Right lobe of liver (tissue), 4 donors: ENCODE results near the gene KIAA1191.

ENCODE experiments used
- CTCF ChIP-seq, 4 donors: fragments of 200-600 bp in 3 of 4; fragments of 450-650 bp in 1 of 4; IDR thresholded peaks; one replicate each; pipeline versions ENCODE4 v1.5.1 to v1.8.0; 2016 to 2022; ENCODE audit warnings: antibody characterized with exemption in 4 of 4, mild to moderate bottlenecking in 2 of 4
- POLR2A ChIP-seq: fragments of 450-650 bp; IDR thresholded peaks from one replicate; pipeline ENCODE4 v1.6.1; 2017; ENCODE audit warnings: antibody characterized with exemption, mild to moderate bottlenecking
- donor health status: DM: no; HTN: no; CAD: no.
- donor health status: DM: no; HTN: no; CAD: no.
- donor health status: DM: no; HTN: yes; CAD: no.

- no peak for TF ChIP-seq CTCF (IDR thresholded peaks at IDR 0.05)
- no peak for TF ChIP-seq POLR2A
These were observed 19.4 kb downstream of the KIAA1191 start for GRCh38 chr5:176342158-176342483.
